ENCODE data around the gene FHIT. TPM values are rescaled to one million over a fixed set of nuclear protein-coding genes. Genes with fewer than 3 reads are reported as not detected.
A peak's percentile ranks its signal among the peaks of the same experiment; 100 is the strongest.

The FHIT gene
- total and polyA plus RNA-seq, 4 donors, result 2.1 to 14.7 (median 6.6) TPM

DNA sequence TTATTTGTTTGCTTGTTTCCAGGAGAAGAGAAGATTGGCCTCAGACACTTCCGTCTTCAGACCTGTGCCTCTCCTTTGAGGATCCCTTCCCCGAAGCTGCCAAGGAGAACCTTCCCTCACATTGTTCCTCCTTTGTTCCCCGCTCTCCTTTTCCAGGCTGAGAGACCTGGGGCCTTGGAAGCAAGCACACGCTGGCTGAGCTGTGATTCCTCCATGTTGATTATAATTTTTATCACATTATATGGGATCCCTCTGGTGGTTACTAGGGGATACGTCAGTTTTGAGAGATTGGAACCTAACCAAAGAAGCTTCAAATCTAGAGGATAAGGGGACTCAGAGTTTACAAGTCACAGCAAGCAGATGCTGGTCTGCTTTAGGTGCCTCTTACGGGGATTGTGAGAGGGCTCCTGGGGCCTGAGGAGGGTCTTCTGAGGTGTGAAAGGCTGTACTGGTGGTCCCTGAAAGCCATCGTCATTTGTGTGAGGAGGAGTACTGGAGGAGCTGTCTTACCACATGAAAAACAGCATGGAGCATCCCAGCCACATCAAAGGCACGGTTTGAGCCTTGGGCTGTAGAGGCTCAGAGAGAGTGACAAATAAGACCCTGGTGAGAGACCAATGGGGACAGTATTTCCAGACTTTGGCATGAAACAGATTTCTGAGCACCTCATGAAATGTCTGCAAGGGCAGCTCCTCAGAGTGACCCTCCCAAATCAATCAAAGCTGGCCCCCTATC, 1441.4 kb downstream of the FHIT start:
- Histone ChIP-seq H3K27me3 (ENCODE audit: control insufficient read depth in 4 of 4, insufficient read depth in 4 of 4, low read length in 3 of 4) (no peaks in the 10 kb centered on the region), H3K4me3 (ENCODE audit: low read depth in 1 of 3, low read length in 3 of 3) (no peak overlapping the region), H3K27ac (ENCODE audit: low read depth in 1 of 2, low read length in 2 of 2) (no peak overlapping the region), H3K9ac (ENCODE audit: low read depth in 1 of 2, low read length in 2 of 2) (no peak overlapping the region), H3K4me1 (ENCODE audit: control insufficient read depth in 4 of 4, insufficient read depth in 4 of 4, low read length in 3 of 4) (no peaks in the 10 kb centered on the region), H3K36me3 (ENCODE audit: control insufficient read depth in 4 of 4, insufficient read depth in 3 of 4, low read depth in 1 of 4, low read length in 3 of 4) (no peaks in the 10 kb centered on the region), H3K9me3 (ENCODE audit: control insufficient read depth in 4 of 4, low read length in 3 of 4) (no peaks in the 10 kb centered on the region)
- TF ChIP-seq JUND (IDR thresholded peaks at IDR 0.05) (no peak), RAD21 (IDR thresholded peaks at IDR 0.05) (peak; percentile 64 to 66)
- TF ChIP-seq, protein P1, sequence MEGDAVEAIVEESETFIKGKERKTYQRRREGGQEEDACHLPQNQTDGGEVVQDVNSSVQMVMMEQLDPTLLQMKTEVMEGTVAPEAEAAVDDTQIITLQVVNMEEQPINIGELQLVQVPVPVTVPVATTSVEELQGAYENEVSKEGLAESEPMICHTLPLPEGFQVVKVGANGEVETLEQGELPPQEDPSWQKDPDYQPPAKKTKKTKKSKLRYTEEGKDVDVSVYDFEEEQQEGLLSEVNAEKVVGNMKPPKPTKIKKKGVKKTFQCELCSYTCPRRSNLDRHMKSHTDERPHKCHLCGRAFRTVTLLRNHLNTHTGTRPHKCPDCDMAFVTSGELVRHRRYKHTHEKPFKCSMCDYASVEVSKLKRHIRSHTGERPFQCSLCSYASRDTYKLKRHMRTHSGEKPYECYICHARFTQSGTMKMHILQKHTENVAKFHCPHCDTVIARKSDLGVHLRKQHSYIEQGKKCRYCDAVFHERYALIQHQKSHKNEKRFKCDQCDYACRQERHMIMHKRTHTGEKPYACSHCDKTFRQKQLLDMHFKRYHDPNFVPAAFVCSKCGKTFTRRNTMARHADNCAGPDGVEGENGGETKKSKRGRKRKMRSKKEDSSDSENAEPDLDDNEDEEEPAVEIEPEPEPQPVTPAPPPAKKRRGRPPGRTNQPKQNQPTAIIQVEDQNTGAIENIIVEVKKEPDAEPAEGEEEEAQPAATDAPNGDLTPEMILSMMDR (IDR thresholded peaks at IDR 0.05; ENCODE audit: low read depth, low read length, missing input control), result peak; percentile 28
- WGBS, result 78% methylated on average over 8 of the region's 8 CpGs
- no peak for DNase-seq (ENCODE audit: low spot score)

DNA sequence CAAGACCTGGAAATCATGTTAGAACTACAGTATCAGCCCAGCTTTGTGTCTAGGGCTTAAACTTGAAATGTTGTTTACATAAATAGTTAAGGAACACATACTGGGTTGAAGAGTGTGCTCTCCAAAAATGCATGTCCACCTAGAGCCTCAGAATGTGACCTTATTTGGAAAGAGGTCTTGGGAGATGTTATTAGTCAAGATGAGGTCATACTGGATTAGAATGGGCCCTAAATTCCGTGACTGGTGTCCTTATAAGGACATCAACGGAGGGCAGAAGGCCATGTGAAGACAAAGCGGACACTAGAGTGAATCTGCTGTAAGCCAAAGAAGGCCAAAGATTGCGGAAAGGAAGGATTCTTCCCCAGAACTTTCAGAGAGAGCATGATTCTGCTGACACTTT, 1442.2 kb downstream of the FHIT start:
- WGBS, result 71% methylated on average over 4 of the region's 4 CpGs
- TF ChIP-seq, protein P2, sequence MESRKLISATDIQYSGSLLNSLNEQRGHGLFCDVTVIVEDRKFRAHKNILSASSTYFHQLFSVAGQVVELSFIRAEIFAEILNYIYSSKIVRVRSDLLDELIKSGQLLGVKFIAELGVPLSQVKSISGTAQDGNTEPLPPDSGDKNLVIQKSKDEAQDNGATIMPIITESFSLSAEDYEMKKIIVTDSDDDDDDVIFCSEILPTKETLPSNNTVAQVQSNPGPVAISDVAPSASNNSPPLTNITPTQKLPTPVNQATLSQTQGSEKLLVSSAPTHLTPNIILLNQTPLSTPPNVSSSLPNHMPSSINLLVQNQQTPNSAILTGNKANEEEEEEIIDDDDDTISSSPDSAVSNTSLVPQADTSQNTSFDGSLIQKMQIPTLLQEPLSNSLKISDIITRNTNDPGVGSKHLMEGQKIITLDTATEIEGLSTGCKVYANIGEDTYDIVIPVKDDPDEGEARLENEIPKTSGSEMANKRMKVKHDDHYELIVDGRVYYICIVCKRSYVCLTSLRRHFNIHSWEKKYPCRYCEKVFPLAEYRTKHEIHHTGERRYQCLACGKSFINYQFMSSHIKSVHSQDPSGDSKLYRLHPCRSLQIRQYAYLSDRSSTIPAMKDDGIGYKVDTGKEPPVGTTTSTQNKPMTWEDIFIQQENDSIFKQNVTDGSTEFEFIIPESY (IDR thresholded peaks at IDR 0.05), result no peak
- TF ChIP-seq, protein P3, sequence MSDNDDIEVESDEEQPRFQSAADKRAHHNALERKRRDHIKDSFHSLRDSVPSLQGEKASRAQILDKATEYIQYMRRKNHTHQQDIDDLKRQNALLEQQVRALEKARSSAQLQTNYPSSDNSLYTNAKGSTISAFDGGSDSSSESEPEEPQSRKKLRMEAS (IDR thresholded peaks at IDR 0.05), result no peak
- TF ChIP-seq FOXA1 (IDR thresholded peaks at IDR 0.05), result no peak
- TF ChIP-seq, protein P4, sequence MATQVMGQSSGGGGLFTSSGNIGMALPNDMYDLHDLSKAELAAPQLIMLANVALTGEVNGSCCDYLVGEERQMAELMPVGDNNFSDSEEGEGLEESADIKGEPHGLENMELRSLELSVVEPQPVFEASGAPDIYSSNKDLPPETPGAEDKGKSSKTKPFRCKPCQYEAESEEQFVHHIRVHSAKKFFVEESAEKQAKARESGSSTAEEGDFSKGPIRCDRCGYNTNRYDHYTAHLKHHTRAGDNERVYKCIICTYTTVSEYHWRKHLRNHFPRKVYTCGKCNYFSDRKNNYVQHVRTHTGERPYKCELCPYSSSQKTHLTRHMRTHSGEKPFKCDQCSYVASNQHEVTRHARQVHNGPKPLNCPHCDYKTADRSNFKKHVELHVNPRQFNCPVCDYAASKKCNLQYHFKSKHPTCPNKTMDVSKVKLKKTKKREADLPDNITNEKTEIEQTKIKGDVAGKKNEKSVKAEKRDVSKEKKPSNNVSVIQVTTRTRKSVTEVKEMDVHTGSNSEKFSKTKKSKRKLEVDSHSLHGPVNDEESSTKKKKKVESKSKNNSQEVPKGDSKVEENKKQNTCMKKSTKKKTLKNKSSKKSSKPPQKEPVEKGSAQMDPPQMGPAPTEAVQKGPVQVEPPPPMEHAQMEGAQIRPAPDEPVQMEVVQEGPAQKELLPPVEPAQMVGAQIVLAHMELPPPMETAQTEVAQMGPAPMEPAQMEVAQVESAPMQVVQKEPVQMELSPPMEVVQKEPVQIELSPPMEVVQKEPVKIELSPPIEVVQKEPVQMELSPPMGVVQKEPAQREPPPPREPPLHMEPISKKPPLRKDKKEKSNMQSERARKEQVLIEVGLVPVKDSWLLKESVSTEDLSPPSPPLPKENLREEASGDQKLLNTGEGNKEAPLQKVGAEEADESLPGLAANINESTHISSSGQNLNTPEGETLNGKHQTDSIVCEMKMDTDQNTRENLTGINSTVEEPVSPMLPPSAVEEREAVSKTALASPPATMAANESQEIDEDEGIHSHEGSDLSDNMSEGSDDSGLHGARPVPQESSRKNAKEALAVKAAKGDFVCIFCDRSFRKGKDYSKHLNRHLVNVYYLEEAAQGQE (IDR thresholded peaks at IDR 0.05), result no peak
- no peak for TF ChIP-seq JUND (IDR thresholded peaks at IDR 0.05)
- no peak for TF ChIP-seq HNF4A (conservative IDR thresholded peaks at IDR 0.05)
- TF ChIP-seq SP1 (IDR thresholded peaks at IDR 0.05), result no peak
- TF ChIP-seq RXRA (IDR thresholded peaks at IDR 0.05), result no peak
- TF ChIP-seq EGR1 (IDR thresholded peaks at IDR 0.05; ENCODE audit: low read depth in 2 of 2), result no peak
- TF ChIP-seq TAF1 (conservative IDR thresholded peaks at IDR 0.05), result no peak
- no peak for TF ChIP-seq NR2F2 (IDR thresholded peaks at IDR 0.05)
- no peak for TF ChIP-seq YY1 (IDR thresholded peaks at IDR 0.05)
- no peak for TF ChIP-seq GABPA (IDR thresholded peaks at IDR 0.05 in 1 of 2, conservative IDR thresholded peaks at IDR 0.05 in 1 of 2)
- TF ChIP-seq HNF4G (IDR thresholded peaks at IDR 0.05), result no peak
- no peak for TF ChIP-seq FOXA2 (IDR thresholded peaks at IDR 0.05)
- TF ChIP-seq, protein P5, sequence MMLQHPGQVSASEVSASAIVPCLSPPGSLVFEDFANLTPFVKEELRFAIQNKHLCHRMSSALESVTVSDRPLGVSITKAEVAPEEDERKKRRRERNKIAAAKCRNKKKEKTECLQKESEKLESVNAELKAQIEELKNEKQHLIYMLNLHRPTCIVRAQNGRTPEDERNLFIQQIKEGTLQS (IDR thresholded peaks at IDR 0.05), result no peak
- TF ChIP-seq, protein P1 (IDR thresholded peaks at IDR 0.05; ENCODE audit: low read depth, low read length, missing input control), result no peak
- TF ChIP-seq RAD21 (IDR thresholded peaks at IDR 0.05), result no peak
- H3K27ac ChIP-seq (ENCODE audit: low read depth in 1 of 2, low read length in 2 of 2), result no peak overlapping the region
- H3K36me3 ChIP-seq (ENCODE audit: control insufficient read depth in 4 of 4, insufficient read depth in 3 of 4, low read depth in 1 of 4, low read length in 3 of 4), result no peaks in the 10 kb centered on the region
- H3K4me1 ChIP-seq (ENCODE audit: control insufficient read depth in 4 of 4, insufficient read depth in 4 of 4, low read length in 3 of 4), result no peaks in the 10 kb centered on the region
- no peak overlapping the region for H3K9ac ChIP-seq (ENCODE audit: low read depth in 1 of 2, low read length in 2 of 2)
- no peaks in the 10 kb centered on the region for H3K27me3 ChIP-seq (ENCODE audit: control insufficient read depth in 4 of 4, insufficient read depth in 4 of 4, low read length in 3 of 4)
- DNase-seq (ENCODE audit: low spot score), result no peak
- no peak overlapping the region for H3K4me3 ChIP-seq (ENCODE audit: low read depth in 1 of 3, low read length in 3 of 3)
- H3K9me3 ChIP-seq (ENCODE audit: control insufficient read depth in 4 of 4, low read length in 3 of 4), result no peaks in the 10 kb centered on the region

Data from liver (tissue), 9 donors.